ENCODE measurements around the gene MEN1. TPM values are rescaled to one million over a fixed set of nuclear protein-coding genes. Genes with fewer than 3 reads are reported as not detected.
A peak's percentile ranks its signal among the peaks of the same experiment; 100 is the strongest.

The MEN1 gene
- total and polyA plus RNA-seq, 2 of the 13 experiments (the other 11 are each of a cell fraction or from before 2014, with no cell fraction given) = 20.5 to 27.3 TPM

DNA sequence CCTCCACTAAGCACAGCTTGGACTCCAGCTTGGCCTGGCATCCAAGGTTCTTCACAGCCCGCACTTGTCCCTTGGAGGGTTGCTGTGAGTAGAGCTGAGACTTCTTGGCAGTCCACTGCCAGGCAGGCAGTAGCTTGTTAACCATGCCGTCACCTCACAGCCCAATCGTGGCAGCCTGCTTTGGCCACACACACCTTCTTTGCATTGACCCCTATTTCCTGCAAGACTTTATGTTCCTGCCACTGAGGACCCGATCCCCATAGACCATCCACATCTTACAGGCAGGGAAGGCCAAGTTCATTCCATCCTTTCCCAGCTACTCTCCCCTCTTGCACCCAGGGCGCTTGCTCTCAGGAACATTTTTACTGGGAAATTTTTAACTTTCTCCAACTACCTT, 48.1 kb downstream of the MEN1 start (continued):
- no peak for TF ChIP-seq FOXJ3 (CRISPR knock-in tag; IDR thresholded peaks at IDR 0.05; ENCODE audit: borderline replicate concordance)
- TF ChIP-seq NR3C1 (CRISPR knock-in tag; IDR thresholded peaks at IDR 0.05) = no peak
- peak; percentile 60 for TF ChIP-seq AGO2 (optimal IDR thresholded peaks at IDR 0.05; ENCODE audit: low read depth, low read length)
- no peak for TF ChIP-seq ZNF790 (CRISPR knock-in tag; IDR thresholded peaks at IDR 0.05; ENCODE audit: borderline replicate concordance)
- TF ChIP-seq HES4 (CRISPR knock-in tag; IDR thresholded peaks at IDR 0.05; ENCODE audit: borderline replicate concordance) = no peak
- TF ChIP-seq, protein P1, sequence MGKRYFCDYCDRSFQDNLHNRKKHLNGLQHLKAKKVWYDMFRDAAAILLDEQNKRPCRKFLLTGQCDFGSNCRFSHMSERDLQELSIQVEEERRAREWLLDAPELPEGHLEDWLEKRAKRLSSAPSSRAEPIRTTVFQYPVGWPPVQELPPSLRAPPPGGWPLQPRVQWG (CRISPR knock-in tag; IDR thresholded peaks at IDR 0.05; ENCODE audit: borderline replicate concordance, low read depth) = no peak
- no peak for TF ChIP-seq ZNF3 (CRISPR knock-in tag; IDR thresholded peaks at IDR 0.05)
- no peak for TF ChIP-seq ARNT2 (CRISPR knock-in tag; IDR thresholded peaks at IDR 0.05; ENCODE audit: low read depth)
- TF ChIP-seq, protein P2, sequence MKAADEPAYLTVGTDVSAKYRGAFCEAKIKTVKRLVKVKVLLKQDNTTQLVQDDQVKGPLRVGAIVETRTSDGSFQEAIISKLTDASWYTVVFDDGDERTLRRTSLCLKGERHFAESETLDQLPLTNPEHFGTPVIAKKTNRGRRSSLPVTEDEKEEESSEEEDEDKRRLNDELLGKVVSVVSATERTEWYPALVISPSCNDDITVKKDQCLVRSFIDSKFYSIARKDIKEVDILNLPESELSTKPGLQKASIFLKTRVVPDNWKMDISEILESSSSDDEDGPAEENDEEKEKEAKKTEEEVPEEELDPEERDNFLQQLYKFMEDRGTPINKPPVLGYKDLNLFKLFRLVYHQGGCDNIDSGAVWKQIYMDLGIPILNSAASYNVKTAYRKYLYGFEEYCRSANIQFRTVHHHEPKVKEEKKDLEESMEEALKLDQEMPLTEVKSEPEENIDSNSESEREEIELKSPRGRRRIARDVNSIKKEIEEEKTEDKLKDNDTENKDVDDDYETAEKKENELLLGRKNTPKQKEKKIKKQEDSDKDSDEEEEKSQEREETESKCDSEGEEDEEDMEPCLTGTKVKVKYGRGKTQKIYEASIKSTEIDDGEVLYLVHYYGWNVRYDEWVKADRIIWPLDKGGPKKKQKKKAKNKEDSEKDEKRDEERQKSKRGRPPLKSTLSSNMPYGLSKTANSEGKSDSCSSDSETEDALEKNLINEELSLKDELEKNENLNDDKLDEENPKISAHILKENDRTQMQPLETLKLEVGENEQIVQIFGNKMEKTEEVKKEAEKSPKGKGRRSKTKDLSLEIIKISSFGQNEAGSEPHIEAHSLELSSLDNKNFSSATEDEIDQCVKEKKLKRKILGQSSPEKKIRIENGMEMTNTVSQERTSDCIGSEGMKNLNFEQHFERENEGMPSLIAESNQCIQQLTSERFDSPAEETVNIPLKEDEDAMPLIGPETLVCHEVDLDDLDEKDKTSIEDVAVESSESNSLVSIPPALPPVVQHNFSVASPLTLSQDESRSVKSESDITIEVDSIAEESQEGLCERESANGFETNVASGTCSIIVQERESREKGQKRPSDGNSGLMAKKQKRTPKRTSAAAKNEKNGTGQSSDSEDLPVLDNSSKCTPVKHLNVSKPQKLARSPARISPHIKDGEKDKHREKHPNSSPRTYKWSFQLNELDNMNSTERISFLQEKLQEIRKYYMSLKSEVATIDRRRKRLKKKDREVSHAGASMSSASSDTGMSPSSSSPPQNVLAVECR (CRISPR knock-in tag; IDR thresholded peaks at IDR 0.05; ENCODE audit: borderline replicate concordance) = no peak
- 0 out of 2 replicates have a peak, but pooled peaks have one; percentile 8 for TF ChIP-seq KDM2A (CRISPR knock-in tag; IDR thresholded peaks at IDR 0.05; ENCODE audit: borderline replicate concordance, low read depth)
- no peak for TF ChIP-seq ZNF17 (CRISPR knock-in tag; IDR thresholded peaks at IDR 0.05)
- TF ChIP-seq RBFOX2 (IDR thresholded peaks at IDR 0.05; ENCODE audit: low read depth, low read length) = 0 out of 2 replicates have a peak, but pooled peaks have one; percentile 0
- no peak for TF ChIP-seq ZNF235 (CRISPR knock-in tag; IDR thresholded peaks at IDR 0.05; ENCODE audit: borderline replicate concordance)
- TF ChIP-seq, protein P3, sequence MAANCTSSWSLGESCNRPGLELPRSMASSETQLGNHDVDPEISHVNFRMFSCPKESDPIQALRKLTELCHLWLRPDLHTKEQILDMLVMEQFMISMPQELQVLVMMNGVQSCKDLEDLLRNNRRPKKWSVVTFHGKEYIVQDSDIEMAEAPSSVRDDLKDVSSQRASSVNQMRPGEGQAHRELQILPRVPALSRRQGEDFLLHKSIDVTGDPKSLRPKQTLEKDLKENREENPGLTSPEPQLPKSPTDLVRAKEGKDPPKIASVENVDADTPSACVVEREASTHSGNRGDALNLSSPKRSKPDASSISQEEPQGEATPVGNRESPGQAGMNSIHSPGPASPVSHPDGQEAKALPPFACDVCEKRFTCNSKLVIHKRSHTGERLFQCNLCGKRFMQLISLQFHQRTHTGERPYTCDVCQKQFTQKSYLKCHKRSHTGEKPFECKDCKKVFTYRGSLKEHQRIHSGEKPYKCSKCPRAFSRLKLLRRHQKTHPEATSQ (CRISPR knock-in tag; IDR thresholded peaks at IDR 0.05; ENCODE audit: borderline replicate concordance) = no peak
- TF ChIP-seq RBM22 (optimal IDR thresholded peaks at IDR 0.05; ENCODE audit: low read length) = peak; percentile 83
- no peak for TF ChIP-seq SIN3B (IDR thresholded peaks at IDR 0.05; ENCODE audit: low read length)
- TF ChIP-seq KAT2B (IDR thresholded peaks at IDR 0.05; ENCODE audit: borderline replicate concordance, low read depth, low read length) = no peak
- no peak for TF ChIP-seq ZNF468 (CRISPR knock-in tag; IDR thresholded peaks at IDR 0.05)
- TF ChIP-seq ZNF367 (CRISPR knock-in tag; IDR thresholded peaks at IDR 0.05; ENCODE audit: borderline replicate concordance) = no peak
- no peak for TF ChIP-seq TAF1 (CRISPR knock-in tag; IDR thresholded peaks at IDR 0.05)
- TF ChIP-seq POLR2G (IDR thresholded peaks at IDR 0.05; ENCODE audit: low read depth, low read length) = peak; percentile 61
- TF ChIP-seq, protein P4, sequence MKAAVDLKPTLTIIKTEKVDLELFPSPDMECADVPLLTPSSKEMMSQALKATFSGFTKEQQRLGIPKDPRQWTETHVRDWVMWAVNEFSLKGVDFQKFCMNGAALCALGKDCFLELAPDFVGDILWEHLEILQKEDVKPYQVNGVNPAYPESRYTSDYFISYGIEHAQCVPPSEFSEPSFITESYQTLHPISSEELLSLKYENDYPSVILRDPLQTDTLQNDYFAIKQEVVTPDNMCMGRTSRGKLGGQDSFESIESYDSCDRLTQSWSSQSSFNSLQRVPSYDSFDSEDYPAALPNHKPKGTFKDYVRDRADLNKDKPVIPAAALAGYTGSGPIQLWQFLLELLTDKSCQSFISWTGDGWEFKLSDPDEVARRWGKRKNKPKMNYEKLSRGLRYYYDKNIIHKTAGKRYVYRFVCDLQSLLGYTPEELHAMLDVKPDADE (CRISPR knock-in tag; IDR thresholded peaks at IDR 0.05) = no peak
- no peak for TF ChIP-seq NCOA1 (CRISPR knock-in tag; IDR thresholded peaks at IDR 0.05)
- no peak for TF ChIP-seq ATAD3A (CRISPR knock-in tag; IDR thresholded peaks at IDR 0.05)
- peak; percentile 85 for TF ChIP-seq PAF1 (CRISPR knock-in tag; IDR thresholded peaks at IDR 0.05)
- no peak for TF ChIP-seq SMC3 (IDR thresholded peaks at IDR 0.05; ENCODE audit: low read length)
- TF ChIP-seq CBFB (CRISPR knock-in tag; IDR thresholded peaks at IDR 0.05) = no peak

All from HepG2 (cell line).